GM18868 (cell line): Measurements from ENCODE around the gene DYNC1LI1.

Experiments used
- ATAC-seq: cut with Tn5 transposase; IDR thresholded peaks from one replicate; pipeline ENCODE4 v1.9.1; 2021; ENCODE audit warnings: mild to moderate bottlenecking, moderate library complexity; ENCODE audit not compliant: unreplicated experiment

DYNC1LI1 gene

DNA sequence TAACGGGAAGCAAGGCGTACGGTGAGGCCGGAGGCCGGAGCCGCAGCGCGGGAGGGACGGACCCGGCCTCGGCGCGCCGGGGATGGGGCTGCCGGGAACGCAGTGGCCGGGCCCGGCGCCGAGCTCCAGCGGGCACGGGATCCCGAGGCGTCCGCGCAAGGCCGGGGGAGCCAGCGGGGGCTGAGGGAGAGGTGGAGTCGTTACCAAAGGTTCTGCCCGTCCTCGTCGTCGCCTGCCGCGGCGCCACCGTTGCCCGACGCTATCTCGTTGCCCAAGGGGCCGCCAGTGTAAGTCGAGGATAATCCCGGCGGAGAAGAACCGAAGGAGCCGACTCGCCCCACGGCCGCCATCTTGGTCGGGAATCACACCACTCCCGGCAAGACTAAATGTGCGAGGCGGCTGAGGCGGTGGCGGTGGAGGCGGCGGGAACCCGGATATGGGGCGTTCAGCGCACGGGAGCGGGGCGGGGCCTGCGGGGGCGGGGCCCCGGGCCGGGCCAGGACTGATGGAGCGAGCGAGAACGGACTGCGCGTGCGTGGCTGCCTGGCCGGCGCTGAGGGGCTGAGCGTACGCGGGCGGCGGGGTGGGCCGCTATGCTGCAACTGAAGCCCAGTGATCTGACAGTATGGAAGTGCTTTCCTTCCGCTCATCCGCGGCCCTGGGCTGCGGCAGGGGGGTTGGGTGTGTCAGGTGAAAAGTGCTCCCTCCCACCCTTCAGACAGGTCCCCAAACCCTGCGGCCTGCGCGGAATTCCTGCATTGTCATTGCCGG, at the start of gene DYNC1LI1:
Gene DYNC1LI1, minus strand, starts transcription at position 438 of the 771 bp plus-strand sequence. Its CDS starts 88 bp downstream, at position 350.
- ATAC-seq: peak; percentile 85

DNA sequence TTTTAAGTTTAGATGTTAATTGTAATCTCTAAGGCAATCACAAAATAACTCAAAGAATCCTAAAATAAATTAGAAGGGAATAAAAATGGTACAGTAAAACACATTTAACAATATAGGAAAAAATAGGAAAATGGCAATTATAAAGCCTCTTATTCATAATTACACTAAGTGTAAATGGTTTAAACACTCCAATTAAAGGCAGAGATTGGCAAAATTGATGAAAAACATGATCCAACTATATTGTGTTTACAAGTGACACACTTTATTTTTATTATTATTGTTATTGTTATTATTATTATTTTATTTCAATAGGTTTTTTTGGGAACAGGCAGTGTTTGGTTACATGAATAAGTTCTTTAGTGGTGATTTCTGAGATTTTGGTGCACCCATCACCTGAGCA, 48.7 kb upstream of the DYNC1LI1 start:
- no peak for ATAC-seq

DNA sequence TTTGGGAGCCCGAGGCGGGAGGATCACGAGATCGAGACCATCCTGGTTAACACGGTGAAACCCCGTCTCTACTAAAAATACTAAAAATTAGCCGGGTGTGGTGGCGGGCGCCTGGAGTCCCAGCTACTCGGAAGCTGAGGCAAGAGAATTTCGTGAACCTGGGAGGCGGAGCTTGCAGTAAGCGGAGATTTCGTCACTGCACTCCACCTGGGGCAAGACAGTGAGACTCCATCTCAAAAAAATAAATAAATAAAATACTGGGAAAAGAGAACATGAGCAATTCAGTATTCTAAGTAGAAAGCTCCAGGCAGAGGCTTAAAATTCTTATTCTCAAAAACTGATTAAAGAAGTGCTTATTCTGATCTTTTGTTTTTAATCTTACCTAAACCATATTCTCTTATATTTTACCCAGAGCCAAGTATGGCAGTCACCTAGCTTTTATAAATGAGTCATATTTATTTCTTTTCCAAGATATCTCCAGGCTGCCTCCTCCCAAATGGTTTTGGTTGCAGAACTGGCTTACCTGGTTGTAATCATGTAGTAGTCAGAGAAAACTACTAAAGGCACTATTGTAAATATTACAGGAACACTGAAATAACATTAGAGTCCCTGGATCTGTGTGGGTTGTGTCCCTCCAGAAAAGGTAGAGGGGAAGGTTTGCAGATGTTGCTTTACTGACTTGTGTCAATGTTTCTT, 45.8 kb upstream of the DYNC1LI1 start:
- no peak for ATAC-seq

DNA sequence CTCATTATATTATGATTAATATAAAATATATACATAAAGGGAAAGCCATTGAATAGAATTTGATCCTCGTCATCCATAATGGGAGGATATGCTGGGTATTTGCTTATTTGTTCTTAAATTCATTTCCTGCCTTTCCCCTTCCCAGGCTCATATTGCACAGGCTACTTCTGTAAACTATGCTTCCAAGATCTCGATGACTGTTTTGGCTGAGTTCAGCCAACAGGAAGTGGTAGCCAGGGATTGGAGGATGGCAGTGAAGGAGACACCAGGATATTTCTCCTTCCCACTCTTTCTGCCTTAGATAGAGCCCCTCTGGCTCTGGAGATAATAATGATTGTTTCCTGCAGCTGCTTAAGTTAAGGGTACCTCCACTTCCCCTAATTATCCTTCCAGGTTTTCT, 44.3 kb upstream of the DYNC1LI1 start:
- ATAC-seq: no peak

DNA sequence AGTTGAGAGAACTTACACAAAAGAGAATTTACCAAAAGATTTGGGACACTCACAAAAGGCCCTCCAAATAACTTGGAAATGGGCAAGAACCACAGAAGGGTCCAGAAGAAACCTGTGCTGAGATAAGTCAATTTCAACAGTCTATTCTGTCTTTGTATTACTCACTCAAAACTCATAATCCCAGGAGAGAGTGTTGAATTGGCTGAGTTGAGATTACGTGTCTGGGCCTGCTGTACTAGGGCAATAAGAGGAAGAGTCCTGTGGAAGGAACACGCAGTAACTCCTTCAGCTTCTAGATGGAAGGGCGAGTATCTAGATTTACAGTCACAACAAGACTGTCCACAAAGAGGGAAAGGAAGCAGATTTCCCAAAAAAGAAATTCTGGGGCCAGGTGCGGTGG, 42.5 kb upstream of the DYNC1LI1 start:
- ATAC-seq: no peak

DNA sequence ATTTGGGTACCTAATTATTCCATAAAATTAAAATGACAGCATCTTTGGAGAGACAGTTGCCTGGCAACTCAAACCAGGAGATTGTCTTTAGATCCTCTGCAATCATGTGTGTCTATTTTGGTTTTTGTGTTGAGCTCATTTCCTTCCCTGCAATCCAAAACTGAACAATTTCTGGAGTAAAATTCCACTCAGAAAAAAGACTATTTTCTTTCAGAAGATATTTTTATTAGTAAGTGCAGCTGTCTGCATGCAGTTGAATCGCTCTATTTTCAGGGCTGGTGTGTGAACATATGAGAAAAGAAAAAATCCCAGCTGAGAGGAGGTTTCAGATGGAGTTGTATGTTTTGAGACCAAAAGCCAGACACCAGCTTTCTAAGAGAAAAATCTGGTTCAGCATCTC, 41.9 kb upstream of the DYNC1LI1 start:
- ATAC-seq: no peak

DNA sequence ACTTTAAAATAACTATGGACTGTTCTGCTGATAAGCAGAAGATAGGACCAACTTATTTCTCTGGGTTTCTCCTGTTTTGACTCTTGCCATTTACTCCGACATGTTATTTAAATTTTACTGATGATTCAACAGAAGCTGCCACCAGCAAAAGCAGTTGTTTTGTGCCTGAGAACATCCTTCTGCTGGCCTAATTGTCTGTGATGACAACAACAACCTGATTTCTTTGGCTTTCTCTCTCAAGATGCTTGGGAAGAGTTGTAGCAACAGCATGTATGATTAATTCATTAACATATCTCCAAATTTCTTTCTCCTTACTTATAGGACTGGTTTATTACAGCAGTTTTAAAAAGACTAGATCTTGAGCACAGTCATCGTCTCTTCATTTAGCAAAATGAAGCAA, 36.9 kb upstream of the DYNC1LI1 start:
- ATAC-seq: no peak

DNA sequence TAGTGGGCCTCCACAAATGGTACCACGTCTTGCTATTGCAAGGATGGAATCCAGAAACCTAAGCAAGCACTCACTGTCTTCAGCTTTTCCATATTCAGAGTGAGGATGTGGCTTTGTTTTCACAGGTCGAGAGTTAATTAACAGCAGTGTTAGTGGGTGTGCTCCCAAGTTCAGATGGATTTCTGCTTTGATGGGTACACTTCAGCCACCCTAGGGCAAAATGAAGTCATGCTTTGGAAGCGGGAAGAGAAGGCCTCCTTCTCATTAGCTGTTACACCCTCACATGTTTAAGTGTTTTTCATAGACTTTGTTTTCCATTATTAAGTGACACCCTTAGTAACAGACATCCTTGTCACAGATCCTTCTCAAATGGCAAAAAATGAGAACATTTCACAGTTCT, 36.3 kb upstream of the DYNC1LI1 start:
- no peak for ATAC-seq

DNA sequence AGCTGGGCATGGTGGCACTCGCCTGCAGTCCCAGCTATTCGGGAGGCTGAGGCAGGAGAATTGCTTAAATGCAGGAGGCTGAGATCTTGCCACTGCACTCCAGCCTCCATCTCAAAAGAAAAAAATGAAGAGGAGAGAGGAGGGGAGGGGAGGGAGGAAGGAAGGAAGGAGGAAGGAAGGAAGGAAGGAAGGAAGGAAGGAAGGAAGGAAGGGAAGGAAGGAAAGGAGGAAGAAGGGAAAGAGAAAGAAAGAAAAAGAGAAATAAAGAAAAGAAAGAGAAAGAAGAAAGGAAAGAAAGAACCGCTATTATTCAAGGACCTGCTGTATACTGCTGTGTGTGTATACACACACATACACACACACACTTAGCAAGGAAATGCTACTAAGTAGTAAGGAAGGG, 35.6 kb upstream of the DYNC1LI1 start:
- no peak for ATAC-seq

DNA sequence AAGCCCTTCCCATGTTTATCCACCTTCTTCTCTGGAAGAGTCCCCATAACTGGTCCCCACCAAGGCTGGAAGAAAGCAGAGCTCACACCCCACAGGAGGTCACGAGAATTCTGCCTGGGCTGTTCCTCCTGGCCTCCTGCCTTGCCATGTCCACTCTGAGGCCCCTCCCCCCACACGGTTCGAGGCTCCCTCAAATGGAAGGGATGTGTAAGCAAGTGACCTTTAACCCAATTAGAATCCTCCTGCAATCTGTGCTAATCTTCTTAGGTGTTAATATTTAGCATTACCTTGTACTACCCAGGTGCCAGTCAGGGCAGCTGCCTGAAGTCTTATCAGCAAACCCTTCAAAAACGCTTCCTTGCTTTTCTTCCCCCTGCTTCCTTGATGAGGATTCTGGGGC, 32.4 kb upstream of the DYNC1LI1 start:
- ATAC-seq: no peak

DNA sequence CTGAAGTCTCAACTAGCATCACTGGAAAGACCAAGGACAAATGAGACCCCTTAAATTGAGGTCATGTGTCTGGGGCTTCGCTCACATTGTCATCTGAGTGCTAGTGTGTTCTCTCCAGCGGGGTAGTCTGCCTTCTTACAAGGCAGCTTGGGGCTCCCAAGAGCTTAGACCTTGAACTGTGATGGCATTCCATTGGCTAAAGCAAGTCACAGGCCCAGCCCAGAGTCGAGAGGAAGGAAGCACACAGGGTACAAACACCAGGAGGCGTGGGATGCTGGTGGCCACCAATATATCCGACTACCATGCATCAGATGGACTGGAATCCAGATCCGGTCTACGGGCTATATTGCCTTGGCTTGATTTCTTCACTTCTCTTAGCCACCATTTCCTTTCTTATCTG, 31.5 kb upstream of the DYNC1LI1 start:
- ATAC-seq: no peak

DNA sequence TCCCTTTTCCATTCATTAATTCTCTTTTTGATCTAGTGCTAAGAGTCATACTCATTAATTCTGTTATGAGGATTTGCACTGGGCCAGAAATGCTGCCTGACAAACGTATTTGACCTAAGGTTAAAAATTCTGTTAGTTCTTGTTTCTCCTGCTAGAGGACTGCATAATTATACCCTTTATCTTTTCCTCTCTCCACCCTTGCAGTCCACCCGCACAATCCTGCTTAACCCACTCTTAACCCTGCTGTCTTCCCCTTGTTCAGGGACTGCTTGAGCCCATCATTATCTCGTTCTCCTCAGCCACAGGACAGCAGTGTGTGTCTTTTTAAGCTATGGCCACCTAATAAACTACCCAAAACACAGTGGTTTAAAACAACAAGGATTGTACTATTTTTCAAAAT, 31.1 kb upstream of the DYNC1LI1 start:
- no peak for ATAC-seq

DNA sequence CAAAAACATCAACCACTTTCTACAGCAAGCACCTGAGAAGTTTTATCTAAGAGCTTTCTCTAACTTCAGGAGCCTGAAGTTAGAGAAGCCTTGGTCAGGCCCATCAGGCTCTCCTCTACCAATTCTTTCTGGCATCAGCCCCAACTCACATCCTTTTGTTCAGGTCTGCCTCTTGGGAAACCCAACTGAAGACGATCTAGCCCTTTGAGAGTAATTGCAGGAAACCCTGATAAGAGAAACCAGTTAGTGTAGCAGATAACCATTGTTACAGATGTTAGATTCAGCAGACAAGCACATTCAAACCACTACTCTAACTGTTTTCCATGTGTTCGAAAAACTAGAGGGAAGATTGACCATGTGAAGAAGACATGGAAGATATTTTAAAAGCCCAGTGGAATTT, 27.0 kb upstream of the DYNC1LI1 start:
- no peak for ATAC-seq

DNA sequence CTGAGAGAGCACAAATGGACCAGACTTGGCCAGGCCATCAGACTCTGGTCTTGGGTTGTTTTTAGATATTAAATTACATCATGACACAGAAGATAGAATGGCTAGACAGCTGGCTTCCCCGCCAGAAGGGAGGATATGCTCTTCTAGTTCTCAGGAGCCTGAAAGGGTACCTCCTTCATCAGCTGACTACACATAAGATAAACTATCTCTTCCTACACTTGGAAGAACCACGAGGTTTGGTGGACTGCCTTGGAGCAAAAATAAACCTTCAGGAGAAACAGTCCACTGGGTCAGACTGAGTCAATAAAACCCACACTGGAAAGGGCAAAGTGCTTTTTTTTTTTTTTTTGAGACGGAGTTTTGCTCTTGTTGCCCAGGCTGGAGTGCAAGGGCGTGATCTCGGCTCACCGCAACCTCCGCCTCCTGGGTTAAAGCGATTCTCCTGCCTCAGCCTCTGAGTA, 26.3 kb upstream of the DYNC1LI1 start:
- no peak for ATAC-seq

DNA sequence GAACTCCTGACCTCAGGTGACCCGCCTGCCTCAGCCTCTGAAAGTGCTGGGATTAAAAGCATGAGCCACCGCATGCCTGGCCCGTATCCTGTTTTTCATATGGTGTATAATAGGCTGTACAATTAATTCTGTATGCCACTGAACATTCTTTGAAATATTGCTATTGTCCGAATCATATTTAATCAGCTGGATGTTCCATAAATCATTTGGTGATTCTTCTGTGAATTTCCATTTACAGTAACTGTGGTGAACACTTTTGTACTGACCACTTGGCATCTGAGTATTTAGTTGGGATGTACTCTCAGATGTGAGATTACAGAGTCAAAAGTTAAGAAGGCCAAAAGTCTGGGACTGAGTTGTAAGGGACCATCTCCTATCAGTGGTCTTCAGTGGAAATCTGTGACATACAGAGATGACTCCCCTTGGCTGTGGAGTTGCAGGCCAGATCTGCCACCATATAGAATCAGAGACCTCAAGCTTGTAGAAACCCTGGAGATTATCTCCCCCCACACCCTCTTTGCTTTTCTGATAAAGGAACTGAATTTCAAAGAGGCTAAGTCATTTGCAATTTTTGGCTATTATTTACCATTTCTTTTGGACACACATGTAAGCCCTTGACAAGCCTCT, 25.7 kb upstream of the DYNC1LI1 start:
- no peak for ATAC-seq

DNA sequence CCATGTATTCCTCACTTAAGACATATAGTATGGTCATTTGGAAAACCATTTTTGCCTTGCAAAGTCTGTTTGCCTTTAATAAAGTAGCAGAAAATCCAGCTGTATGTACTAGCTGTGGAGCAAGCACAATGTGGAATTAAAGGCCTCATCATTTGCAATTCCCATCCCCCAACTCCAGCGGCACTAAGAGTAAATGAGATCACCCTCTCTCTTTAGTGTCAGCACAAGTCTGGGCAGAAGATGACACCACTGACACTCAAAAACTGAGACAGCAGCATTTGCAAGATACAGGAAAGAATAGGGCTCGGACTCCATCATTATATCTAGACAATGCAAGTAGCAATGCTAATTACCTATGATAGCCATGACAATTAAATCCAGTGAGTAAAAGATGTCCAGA, 24.7 kb upstream of the DYNC1LI1 start:
- no peak for ATAC-seq

DNA sequence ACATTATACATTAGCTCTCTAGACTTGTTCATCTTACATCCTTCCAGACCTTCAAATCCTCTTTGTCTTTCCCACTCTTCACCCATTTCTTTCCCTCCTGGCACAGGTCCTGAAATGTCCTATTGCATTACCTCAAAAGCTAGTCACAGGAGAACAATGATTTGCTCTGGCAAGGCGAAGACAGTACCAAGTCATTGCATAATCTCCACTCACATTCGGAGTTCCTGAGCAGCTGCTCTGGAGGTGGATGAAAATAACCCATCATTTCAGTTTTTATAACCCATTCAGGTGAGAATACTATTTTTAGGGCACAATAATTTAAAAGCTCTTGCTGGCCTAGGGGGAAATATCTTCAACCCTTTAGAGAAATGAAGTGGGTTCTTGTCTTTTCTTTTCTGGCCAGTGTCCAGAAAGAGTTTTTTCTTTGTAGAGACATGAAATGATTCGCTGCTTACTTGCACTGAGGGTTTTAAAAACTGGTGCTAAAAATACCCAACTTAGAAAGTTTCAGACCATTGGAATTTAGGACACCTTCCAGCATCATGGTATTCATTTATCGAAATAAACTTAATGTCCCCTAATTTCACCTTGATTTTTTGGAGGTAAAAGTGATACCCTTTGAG, 23.4 kb upstream of the DYNC1LI1 start:
- ATAC-seq: no peak

DNA sequence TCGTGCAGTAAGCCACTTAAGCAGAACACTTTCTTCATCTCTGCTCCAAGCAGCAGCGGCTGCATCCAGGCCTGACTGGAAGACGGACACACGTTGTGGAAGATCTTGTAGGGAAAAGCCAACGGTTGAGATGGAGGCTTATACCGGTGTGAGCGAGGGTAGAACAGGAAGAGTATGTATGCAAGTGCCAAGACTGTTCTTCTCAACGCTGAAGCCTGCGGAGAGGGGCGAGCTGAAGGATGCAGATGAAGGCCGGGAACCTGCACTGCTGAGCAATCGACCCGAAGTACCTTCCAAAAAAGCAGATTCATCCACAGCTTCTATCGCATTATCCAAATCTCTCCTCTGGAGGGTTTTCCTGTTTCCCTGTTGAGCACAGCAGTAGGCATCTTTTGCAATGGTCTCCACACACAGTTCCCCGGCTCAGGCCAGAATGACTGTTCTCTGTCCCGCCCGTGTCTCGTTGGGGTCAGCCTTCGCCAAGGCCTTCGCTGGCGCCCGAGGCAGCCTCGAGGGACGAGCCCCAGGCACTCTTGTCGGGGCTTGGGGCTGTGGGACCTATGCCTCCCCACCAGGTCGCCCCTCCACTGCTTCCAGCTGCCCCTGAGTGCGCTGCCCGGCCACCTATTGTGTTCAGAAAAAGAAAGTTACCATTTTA, 22.2 kb upstream of the DYNC1LI1 start:
- ATAC-seq: no peak

DNA sequence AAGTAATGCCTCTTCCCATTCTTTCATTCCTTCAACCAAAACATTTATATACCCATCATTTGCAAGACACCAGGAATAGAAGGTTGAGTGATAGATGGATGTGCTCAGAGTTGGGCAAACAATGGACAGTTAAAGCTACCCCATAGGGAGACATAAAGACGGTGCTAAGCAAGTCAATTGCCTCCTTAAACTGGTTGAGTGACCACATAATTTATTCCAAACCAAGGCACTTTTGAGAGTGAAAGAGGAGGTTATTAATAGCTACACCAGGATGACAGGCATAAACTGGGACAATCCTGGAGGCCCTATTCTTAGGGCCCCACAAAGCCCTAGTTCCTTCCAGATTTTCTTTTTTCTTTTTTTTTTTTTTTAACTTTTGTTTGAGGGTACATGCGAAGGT, 21.4 kb upstream of the DYNC1LI1 start:
- ATAC-seq: no peak

DNA sequence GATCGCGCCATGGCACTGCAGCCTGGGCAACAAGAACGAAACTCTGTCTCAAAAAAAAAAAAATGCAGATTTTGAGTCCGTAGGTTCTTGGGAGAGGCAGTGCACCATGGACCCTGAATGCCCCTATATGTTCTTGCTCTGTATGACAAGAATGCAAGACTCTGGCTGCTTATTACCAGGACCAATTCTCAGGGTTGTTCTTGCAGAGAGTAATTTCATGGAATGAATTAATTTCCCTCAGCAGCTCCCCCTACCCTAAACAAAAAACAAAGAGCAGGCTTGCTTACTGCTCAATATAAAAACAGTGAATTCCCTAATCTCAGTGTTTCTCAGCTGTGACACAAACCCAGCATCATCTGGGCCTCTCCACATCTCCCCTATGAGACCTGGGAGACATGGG, 20.5 kb upstream of the DYNC1LI1 start:
- no peak for ATAC-seq

DNA sequence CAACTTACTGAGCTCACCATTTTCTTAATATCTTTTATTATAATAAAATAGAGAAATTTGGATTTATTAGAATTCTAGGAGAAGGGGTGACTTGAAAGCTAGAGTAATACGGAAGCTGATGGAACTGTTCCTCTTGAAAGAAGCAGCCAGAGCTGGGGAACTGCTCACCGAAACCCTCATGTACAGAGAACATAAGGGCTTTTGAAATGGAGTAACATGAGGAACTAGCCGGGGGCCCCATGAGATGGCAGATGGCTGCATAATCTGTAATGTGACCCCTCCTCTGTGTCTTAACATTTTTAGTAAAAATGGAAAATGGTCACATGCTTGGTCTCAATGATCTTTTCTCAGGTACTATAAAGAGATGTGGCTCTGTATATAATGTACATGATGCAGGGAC, 15.7 kb upstream of the DYNC1LI1 start:
- no peak for ATAC-seq
